ENCODE data around the gene CPEB3. TPM values are rescaled to one million over a fixed set of nuclear protein-coding genes. Genes with fewer than 3 reads are reported as not detected.

Gene CPEB3
- total RNA-seq, 1 donor from 2014 or later: 2.4 TPM

- FAIRE-seq (no peak), DNase-seq (ENCODE audit: low read depth) (no peak)
- peak; percentile 5 for TF ChIP-seq CTCF (IDR thresholded peaks at IDR 0.05; ENCODE audit: insufficient read depth, low read length, severe bottlenecking)
- Histone ChIP-seq H3K36me3 (ENCODE audit: control insufficient read depth, insufficient read depth, low read length) (no peaks in the 10 kb centered on the region), H3K27me3 (ENCODE audit: control insufficient read depth, insufficient read depth, low read length) (no peaks in the 10 kb centered on the region), H3K4me3 (ENCODE audit: low read depth, low read length) (no peak overlapping the region)
Measured at GRCh38 chr10:92181575-92181974, 109.3 kb downstream of the CPEB3 start.

DNA sequence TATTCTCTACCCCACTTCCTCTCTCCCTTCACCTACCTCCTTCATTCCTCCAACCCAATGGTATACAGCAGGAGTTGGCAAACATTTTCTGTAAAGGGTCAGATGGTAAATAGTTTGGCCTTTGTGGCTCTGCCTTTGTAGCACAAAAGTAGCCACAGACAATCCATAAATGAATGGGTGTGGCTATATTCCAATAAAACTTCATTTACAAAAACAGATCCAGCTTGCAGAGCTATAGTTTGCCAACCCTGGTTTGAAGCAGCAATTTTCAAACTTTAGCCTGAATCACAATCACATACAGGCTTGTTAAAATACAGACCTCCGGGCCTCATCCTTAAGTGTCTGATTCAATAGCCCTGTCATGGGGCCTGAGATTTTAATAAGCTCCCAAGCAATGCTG lies 110.5 kb downstream of the CPEB3 start:
- TF ChIP-seq CTCF (IDR thresholded peaks at IDR 0.05; ENCODE audit: insufficient read depth, low read length, severe bottlenecking): no peak
- Histone ChIP-seq H3K36me3 (ENCODE audit: control insufficient read depth, insufficient read depth, low read length) (no peaks in the 10 kb centered on the region), H3K27me3 (ENCODE audit: control insufficient read depth, insufficient read depth, low read length) (no peaks in the 10 kb centered on the region), H3K4me3 (ENCODE audit: low read depth, low read length) (no peak overlapping the region)
- no peak for DNase-seq (ENCODE audit: low read depth)
- FAIRE-seq: no peak

GRCh38 chr10:92177546-92177945 lies 113.3 kb downstream of the CPEB3 start:
- Histone ChIP-seq H3K27me3 (ENCODE audit: control insufficient read depth, insufficient read depth, low read length) (no peaks in the 10 kb centered on the region), H3K36me3 (ENCODE audit: control insufficient read depth, insufficient read depth, low read length) (no peaks in the 10 kb centered on the region), H3K4me3 (ENCODE audit: low read depth, low read length) (no peak overlapping the region)
- DNase-seq (ENCODE audit: low read depth) (no peak), FAIRE-seq (no peak)
- TF ChIP-seq CTCF (IDR thresholded peaks at IDR 0.05; ENCODE audit: insufficient read depth, low read length, severe bottlenecking): no peak

DNA sequence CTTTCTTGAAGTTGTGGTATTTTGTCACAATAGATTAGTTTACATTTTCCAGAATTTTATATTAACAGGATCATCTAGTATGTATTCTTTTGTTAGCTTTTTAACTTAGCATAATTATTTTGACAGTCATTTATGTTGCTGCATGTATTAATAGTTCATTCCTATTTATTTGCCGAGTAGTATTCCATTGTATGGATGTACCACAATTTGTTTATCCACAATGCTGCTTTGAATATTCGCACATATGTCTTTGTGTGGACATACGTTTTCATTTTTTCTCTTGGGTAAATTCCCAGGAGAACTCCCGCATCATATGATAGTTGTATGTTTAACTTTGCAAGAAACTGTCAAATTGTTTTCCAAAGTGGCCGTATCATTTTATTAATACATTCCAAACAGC lies 115.7 kb downstream of the CPEB3 start:
- no peak overlapping the region for H3K4me3 ChIP-seq (ENCODE audit: low read depth, low read length)
- FAIRE-seq (no peak), DNase-seq (ENCODE audit: low read depth) (no peak)
- TF ChIP-seq CTCF (IDR thresholded peaks at IDR 0.05; ENCODE audit: insufficient read depth, low read length, severe bottlenecking): no peak
- H3K36me3 ChIP-seq (ENCODE audit: control insufficient read depth, insufficient read depth, low read length): no peaks in the 10 kb centered on the region
- no peaks in the 10 kb centered on the region for H3K27me3 ChIP-seq (ENCODE audit: control insufficient read depth, insufficient read depth, low read length)

GRCh38 chr10:92173996-92174395 lies 116.9 kb downstream of the CPEB3 start:
- no peaks in the 10 kb centered on the region for H3K27me3 ChIP-seq (ENCODE audit: control insufficient read depth, insufficient read depth, low read length)
- H3K4me3 ChIP-seq (ENCODE audit: low read depth, low read length): no peak overlapping the region
- FAIRE-seq (no peak), DNase-seq (ENCODE audit: low read depth) (no peak)
- no peak for TF ChIP-seq CTCF (IDR thresholded peaks at IDR 0.05; ENCODE audit: insufficient read depth, low read length, severe bottlenecking)
- H3K36me3 ChIP-seq (ENCODE audit: control insufficient read depth, insufficient read depth, low read length): no peaks in the 10 kb centered on the region

DNA sequence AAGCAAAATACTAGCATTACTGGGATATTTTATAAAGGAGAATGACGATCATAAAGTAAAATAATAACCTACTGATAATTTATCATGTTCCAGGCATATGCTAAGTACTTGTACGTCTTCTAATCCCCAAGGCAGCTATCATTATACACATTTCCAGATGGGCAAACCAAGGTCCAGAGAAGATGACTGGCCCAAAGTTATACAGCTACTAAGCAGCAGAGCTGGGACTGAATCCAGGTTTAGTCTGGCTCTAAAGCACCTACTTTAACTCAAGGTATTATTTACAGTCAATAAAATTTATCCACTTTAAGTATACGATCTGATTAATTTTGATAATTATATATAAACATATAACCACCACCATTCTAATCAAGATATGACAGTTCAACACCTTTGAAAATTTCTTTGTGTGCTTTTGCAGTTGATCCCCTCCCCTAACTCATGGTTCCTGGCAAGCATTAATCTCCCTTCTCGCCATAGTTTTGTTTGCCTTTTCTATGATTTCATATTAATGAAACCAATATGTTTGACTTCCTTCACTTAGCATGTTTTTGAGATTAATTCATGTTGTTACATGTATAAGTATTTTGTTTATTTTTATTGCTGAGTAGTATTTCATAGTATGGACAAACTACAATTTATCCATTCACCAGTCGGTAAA lies 126.7 kb downstream of the CPEB3 start:
- H3K36me3 ChIP-seq (ENCODE audit: control insufficient read depth, insufficient read depth, low read length): peaks cover 1% of the 10 kb centered on the region
- H3K4me3 ChIP-seq (ENCODE audit: low read depth, low read length): no peak overlapping the region
- DNase-seq (ENCODE audit: low read depth): peak; percentile 48
- FAIRE-seq: no peak
- H3K27me3 ChIP-seq (ENCODE audit: control insufficient read depth, insufficient read depth, low read length): no peaks in the 10 kb centered on the region
- no peak for TF ChIP-seq CTCF (IDR thresholded peaks at IDR 0.05; ENCODE audit: insufficient read depth, low read length, severe bottlenecking)

Measured in bronchial epithelial cell (primary cell).